HG03066 (cell line): ENCODE results near the gene ARFIP2.
"Not testable (repeated sequence)": the region's sequence is repeated elsewhere in the genome, so short reads cannot be mapped to it uniquely, and the experiment has no call there.

Experiments used
- ATAC-seq: cut with Tn5 transposase; IDR thresholded peaks from one replicate; pipeline ENCODE4 v1.9.1; 2021; ENCODE audit warnings: low read depth; ENCODE audit not compliant: unreplicated experiment

ARFIP2 gene, protein sequence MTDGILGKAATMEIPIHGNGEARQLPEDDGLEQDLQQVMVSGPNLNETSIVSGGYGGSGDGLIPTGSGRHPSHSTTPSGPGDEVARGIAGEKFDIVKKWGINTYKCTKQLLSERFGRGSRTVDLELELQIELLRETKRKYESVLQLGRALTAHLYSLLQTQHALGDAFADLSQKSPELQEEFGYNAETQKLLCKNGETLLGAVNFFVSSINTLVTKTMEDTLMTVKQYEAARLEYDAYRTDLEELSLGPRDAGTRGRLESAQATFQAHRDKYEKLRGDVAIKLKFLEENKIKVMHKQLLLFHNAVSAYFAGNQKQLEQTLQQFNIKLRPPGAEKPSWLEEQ

GRCh38 chr11:6481012-6481923, at the start of gene ARFIP2, which contains the start of gene TIMM10B:
Gene ARFIP2, minus strand, starts transcription at chr11:6481331. Its CDS starts 910 bp downstream, at chr11:6480421.
Gene TIMM10B, plus strand, starts transcription at chr11:6481501. Its CDS starts 16 bp downstream, at chr11:6481517.
- ATAC-seq, result peak; percentile 99

DNA sequence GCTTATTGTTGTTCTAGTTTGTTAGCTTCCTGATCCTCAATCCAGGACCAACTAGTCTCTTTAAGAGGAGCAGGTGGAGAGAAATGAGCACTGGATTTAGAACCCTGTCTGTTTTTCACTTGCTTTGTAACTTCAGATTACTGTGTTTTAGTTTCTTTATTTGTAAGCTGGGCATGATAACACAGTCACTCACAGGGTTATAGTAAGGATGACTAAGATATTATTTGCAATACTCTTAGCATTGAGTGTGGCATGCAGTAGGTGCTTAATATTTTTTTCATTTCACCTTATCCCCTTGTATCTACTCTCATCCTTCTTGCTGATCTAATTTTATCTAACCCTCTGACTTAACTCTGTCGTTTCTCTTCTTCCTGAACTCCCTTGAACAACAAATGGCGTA, 49.7 kb upstream of the ARFIP2 start:
- ATAC-seq, result no peak

- ATAC-seq, result no peak
These were observed 48.1 kb upstream of the ARFIP2 start for GRCh38 chr11:6529266-6529665.

DNA sequence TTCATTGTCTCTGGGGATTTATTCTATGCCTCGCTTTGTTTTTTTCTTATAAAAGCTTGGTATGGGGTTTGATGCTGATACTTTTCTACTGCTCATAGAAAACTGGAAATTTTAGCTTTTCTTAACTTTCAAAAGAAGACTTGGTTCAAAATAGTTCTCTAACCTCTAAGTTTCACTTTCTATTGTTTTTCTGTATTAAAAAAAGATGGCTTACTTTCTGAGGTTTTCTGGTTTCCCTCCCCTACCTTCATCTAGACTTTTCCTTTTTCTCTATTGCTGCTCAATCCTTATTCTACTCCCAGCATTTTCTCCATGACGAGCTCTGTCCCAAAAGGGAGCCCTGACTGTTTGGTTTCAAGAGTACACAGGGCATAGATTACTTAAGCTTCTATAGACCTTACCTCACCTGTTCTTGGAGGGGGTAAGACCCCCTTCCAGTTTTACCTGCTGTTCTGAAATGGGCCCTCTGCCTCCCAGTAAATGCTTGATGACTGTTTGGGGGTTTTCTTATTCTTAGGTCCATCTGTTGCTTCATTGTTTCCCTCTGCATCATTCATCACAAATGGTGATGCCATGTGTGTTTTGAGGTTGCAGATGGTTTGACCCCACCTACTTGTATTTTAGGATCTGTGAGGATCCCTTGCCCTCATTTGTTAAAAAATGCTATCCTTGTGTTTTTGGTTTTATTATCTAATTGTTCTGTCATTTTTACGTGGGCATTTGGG, 45.4 kb upstream of the ARFIP2 start:
- peak; percentile 56 for ATAC-seq

- ATAC-seq, result no peak
These were observed 42.1 kb upstream of the ARFIP2 start for GRCh38 chr11:6523253-6523652.

GRCh38 chr11:6521946-6522345, 40.8 kb upstream of the ARFIP2 start:
- not testable (repeated sequence) for ATAC-seq

GRCh38 chr11:6520265-6520664, 39.1 kb upstream of the ARFIP2 start:
- ATAC-seq, result no peak

GRCh38 chr11:6516865-6517264, 35.7 kb upstream of the ARFIP2 start:
- no peak for ATAC-seq

DNA sequence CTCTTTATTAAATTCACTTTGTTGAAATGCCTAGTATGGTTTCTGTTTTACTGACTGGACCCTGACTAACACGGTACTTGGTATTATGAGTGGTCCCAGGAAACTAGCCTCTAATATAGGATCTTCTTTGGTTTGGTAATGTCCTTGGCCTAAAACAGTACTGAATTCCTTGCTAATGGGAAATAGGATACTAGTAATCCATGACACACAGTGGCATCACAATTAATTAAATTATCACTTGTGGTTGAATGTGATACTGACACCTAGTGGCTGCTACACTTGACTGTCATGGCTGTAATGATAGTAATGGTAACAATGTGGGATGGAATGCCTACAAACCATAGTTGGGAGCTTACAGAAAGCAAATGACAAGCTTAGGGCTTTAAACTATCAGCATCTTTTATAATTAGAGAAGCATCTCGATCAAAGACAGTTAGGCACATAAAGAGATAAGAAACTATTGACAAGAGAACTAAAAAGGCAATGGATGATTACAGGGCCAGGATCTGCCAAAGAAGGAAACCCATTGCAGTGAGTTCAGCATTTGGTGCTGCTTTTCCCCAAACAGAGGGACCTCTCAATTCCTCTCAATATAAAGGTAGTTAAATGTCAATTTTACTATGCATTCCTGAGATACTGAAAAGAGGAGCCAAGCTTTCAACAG, 24.6 kb upstream of the ARFIP2 start:
- ATAC-seq, result no peak

GRCh38 chr11:6504166-6504565, 23.0 kb upstream of the ARFIP2 start:
- no peak for ATAC-seq

- ATAC-seq, result no peak
These were observed 21.3 kb upstream of the ARFIP2 start for GRCh38 chr11:6502382-6502781.

DNA sequence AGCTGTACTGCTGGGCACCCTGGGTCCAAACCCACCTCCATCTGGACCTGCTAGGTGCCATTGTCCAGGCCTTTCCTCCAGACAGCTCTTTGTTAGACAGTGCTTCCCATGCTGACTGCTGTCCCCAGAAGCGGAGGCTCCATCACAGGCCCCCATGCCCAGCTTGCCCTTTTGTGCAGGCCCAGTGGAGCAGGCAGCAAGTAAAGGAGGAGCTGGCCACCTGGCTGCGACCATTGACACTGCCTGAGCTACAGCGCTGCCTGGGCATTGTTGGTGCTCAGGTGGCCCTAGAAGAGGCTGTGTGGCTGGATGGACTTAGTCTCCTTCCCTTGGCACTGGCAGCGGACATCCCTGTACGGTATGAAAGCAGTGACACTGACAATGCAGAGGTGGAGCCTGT, 17.4 kb upstream of the ARFIP2 start:
- ATAC-seq, result no peak

DNA sequence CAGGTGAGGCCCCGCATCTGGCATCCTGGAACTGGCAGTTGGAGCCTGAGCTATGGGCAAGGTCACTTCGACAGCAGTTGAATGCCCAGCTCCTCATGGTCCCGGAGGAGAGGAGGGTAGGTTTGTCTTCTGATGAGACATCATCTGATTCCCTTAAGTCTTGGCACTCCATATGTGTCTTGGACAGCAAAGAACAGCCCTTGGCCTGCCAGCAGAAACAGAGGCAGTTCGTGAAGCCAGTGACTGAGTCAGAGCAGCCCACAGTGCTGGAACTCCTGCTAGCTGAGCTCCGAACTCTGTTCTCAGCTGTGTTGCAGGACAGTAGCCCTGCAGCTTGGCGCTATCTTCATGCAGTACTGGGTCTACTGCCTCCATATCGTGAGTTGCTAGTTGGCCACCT, 17.0 kb upstream of the ARFIP2 start:
- ATAC-seq, result no peak

GRCh38 chr11:6497069-6497839, 16.1 kb upstream of the ARFIP2 start, which contains the start of gene DNHD1:
Gene DNHD1, plus strand, starts transcription at chr11:6497280. Its CDS starts 936 bp downstream, at chr11:6498216.
- no peak for ATAC-seq

DNA sequence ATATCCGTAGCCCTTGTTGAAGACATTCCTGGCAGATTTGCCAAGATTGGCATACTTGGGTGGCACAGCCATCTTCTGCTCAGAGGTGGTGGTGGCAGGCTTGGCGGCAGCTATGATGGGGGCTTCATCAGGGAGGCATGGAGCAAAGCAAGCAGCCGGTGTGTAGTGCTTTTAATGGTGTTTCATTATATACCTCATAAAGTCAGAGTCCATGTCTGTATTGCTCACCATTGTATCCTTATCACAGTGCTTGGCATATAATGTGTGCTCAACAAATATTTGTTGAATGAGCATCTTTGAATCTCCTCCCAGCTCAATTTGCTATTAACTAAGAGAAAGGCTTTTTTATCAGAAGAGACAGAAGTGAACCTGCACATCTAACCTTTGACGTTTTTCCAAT, 8.2 kb upstream of the ARFIP2 start:
- no peak for ATAC-seq

DNA sequence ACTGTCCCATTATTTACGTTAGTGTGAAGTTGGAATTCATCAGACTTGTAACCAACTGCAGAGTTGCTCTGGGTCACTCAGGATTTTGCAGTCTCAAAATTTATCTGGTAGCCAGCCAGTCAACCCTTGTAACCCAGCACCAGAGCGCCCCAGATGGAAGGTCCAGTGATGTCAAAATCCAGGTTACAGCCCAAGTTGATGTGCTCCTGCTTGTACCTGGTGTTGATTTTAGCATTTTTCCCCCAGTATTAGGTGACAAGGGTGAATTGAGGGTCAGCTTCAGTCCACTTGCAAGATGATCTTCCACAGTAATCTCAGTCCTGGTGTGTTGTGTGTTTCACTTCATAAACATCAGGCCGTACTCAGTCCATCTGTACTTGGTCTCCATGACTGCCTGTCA, 7.7 kb upstream of the ARFIP2 start:
- ATAC-seq, result no peak

DNA sequence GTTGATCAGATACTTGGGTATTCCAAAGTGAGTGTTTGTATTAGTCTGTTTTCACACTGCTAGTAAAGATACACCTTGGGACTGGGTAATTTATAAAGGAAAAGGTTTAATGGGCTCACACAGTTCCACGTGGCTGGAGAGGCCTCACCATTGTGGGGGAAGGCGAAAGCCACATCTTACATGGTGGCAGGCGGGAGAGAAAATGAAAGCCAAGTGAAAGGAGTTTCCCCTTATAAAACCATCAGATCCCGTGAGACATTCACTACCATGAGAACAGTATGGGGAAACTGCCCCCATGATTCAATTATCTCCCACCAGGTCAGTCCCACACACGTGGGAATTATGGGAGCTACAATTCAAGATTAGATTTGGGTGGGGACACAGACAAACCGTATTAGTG, 7.2 kb upstream of the ARFIP2 start:
- no peak for ATAC-seq

DNA sequence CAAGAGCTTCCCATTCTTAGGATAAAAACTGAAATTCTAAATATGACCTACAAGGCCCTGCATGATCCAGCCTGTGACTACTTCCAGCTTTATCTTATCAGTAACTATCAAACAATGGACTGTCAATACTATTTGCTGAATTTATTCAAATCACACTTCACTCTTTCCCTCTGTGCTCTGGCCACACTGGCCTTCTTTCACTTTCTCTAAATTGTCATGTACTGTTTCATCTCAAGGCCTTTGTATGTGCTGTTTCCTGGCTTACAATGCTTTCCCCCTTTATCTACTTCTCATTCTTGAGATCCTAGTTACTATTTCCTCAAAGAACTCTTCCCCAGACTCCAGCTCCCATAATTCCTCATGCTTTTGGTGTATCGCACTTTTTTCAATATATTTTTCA, 5.8 kb upstream of the ARFIP2 start:
- no peak for ATAC-seq

DNA sequence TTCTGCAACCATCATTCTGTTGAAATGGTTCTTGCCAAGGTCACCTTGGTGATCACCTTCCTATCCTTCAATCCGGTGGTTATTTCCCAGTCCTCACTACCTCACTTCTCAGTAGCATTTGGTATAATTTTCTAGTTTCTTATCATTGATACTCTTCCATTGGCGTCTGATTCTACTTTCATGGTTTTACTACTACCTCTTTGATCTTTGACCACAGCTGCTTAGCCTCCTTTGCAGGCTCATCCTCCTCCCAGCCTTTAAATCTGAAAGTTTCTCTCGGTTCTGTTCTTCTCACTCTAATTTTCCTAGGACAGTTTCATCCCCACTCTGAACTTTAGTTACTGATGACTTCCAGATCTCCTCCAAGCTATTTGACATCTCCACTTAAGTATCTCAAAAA, 5.1 kb upstream of the ARFIP2 start:
- no peak for ATAC-seq

DNA sequence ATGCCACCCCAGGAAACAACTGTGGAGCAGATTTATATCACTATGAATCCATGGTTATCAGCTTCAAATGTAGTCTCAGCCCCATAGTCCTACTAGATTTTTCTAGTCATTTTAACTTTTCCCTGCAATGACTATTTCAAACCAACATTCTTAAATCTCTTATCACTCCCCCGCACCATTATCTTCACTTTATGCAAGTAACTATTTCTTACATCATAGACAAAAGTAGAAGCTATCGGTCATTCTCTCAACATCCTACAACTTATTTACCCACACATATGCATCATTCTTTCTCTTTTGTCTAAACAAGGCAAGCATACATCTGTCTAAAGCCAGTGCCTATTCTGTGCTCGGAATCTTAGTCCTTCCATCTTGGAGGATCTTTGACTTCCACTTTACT, 4.5 kb upstream of the ARFIP2 start:
- ATAC-seq, result no peak
